Esophagus muscularis mucosa (tissue), 4 donors: ENCODE data around the gene FRRS1. TPM values are rescaled to one million over a fixed set of nuclear protein-coding genes. Genes with fewer than 3 reads are reported as not detected.

Experiments used
- DNase-seq: peaks from one replicate; pipeline ENCODE4 v3.0.0-alpha.2; 2017; ENCODE audit errors: extremely low spot score
- H3K27ac ChIP-seq, 4 donors: fragments of 200-600 bp; sonication (generic); replicated peaks in 1 of 4; 1 replicate in 3 of 4; 2 replicates in 1 of 4; pipeline ENCODE4 v1.5.1; 2016 to 2019; ENCODE audit warnings: mild to moderate bottlenecking in 1 of 4
- H3K27me3 ChIP-seq, 4 donors: fragments of 200-600 bp; sonication (generic); one replicate each; pipeline versions ENCODE4 v1.5.1 to v1.6.0; 2016 to 2019
- H3K36me3 ChIP-seq, 4 donors: fragments of 200-600 bp; sonication (generic); one replicate each; pipeline ENCODE4 v1.5.1; 2016 to 2019
- H3K4me1 ChIP-seq, 4 donors: fragments of 200-600 bp; sonication (generic); one replicate each; pipeline ENCODE4 v1.5.1; 2016 to 2019
- H3K4me3 ChIP-seq, 4 donors: fragments of 200-600 bp; sonication (generic); 1 replicate in 2 of 4; 2 replicates in 2 of 4; pipeline ENCODE4 v1.5.1; 2016 to 2019; ENCODE audit warnings: mild to moderate bottlenecking in 4 of 4, moderate library complexity in 1 of 4
- H3K9me3 ChIP-seq, 4 donors: fragments of 200-600 bp; sonication (generic); 1 replicate in 3 of 4; 2 replicates in 1 of 4; pipeline ENCODE4 v1.5.1; 2016 to 2019
- CTCF ChIP-seq, 3 experiments: fragments of 200-600 bp in 2 of 3; fragments of 450-650 bp in 1 of 3; sonication (generic) in 2 of 3; IDR thresholded peaks; one replicate each; pipeline ENCODE4 v1.5.1; 2017 to 2019; ENCODE audit warnings: antibody characterized with exemption in 3 of 3, mild to moderate bottlenecking in 2 of 3, moderate library complexity in 1 of 3
- EP300 ChIP-seq: sonication (generic); formaldehyde crosslinking; IDR thresholded peaks from one replicate; pipeline ENCODE4 v1.6.1; 2017; ENCODE audit warnings: antibody characterized with exemption
- POLR2A ChIP-seq: fragments of 450-650 bp; IDR thresholded peaks from one replicate; pipeline ENCODE4 v1.6.1; 2017; ENCODE audit warnings: antibody characterized with exemption, moderate library complexity, mild to moderate bottlenecking, low read depth
- POLR2AphosphoS5 ChIP-seq, 2 donors: sonication (generic); formaldehyde crosslinking; IDR thresholded peaks; one replicate each; pipeline ENCODE4 v1.6.1; 2017; ENCODE audit warnings: antibody characterized with exemption in 2 of 2
- WGBS: methylation state at CpG from one replicate; pipeline ENCODE4 v1.1.5; 2018; 5-methylcytosine and 5-hydroxymethylcytosine counted together
- intact Hi-C: fragments of 100-400 bp; cut with DNase I; formaldehyde crosslinking; loops from one replicate; pipeline ENCODE4 v1.15.1; 2023
- total RNA-seq, 4 donors: library from RNA; depleted of rRNA; stranded (reverse); fragments of >200 nt; gene quantifications; one replicate each; pipeline versions ENCODE4 v1.1.0 to v1.2.1, GENCODE V29; 2016

Gene FRRS1
- total RNA-seq, 4 donors from 2014 or later, result 3.0 to 5.0 (median 3.2) TPM

GRCh38 chr1:99731384-99731783 is 35.1 kb downstream of the FRRS1 start:
- H3K4me3 ChIP-seq, result no peak overlapping the region
- no peak for DNase-seq
- H3K9me3 ChIP-seq, result no peaks in the 10 kb centered on the region
- intact Hi-C loops, result no loop called here
- no peaks in the 10 kb centered on the region for H3K27me3 ChIP-seq
- H3K27ac ChIP-seq, result no peak overlapping the region
- WGBS, result 75% methylated on average over 1 of the region's 1 CpG
- H3K4me1 ChIP-seq, result peaks cover 0 to 6% (median 0%) of the 10 kb centered on the region in 4 donors
- peaks cover 0 to 2% (median 0%) of the 10 kb centered on the region in 4 donors for H3K36me3 ChIP-seq
- TF ChIP-seq CTCF (IDR thresholded peaks at IDR 0.05), result no peak
- TF ChIP-seq POLR2A, result no peak
- no peak for TF ChIP-seq EP300
- no peak for TF ChIP-seq POLR2AphosphoS5 (IDR thresholded peaks at IDR 0.05)

- no peaks in the 10 kb centered on the region for H3K9me3 ChIP-seq
- TF ChIP-seq POLR2A (no peak), CTCF (IDR thresholded peaks at IDR 0.05) (peak in 2 of 3 experiments; percentile 12 to 43)
- H3K4me3 ChIP-seq, result no peak overlapping the region
- H3K27me3 ChIP-seq, result no peaks in the 10 kb centered on the region
- DNase-seq, result no peak
- peaks cover 0 to 6% (median 0%) of the 10 kb centered on the region in 4 donors for H3K4me1 ChIP-seq
- intact Hi-C loops, result no loop called here
- H3K27ac ChIP-seq, result peak overlapping the region in 3 of 4 donors; percentile 24 to 50 (median 39)
- H3K36me3 ChIP-seq, result peaks cover 0 to 2% (median 0%) of the 10 kb centered on the region in 4 donors
- 81% methylated on average over 4 of the region's 4 CpGs for WGBS
These were observed 37.8 kb downstream of the FRRS1 start for GRCh38 chr1:99728494-99729235.

GRCh38 chr1:99727575-99728185 is 38.8 kb downstream of the FRRS1 start:
- 94% methylated on average over 4 of the region's 4 CpGs for WGBS

GRCh38 chr1:99726818-99727217 is 39.6 kb downstream of the FRRS1 start:
- H3K4me3 ChIP-seq, result no peak overlapping the region
- peaks cover 0 to 2% (median 0%) of the 10 kb centered on the region in 4 donors for H3K36me3 ChIP-seq
- H3K4me1 ChIP-seq, result peaks cover 0 to 6% (median 0%) of the 10 kb centered on the region in 4 donors
- no peak for DNase-seq
- 89% methylated on average over 2 of the region's 2 CpGs for WGBS
- no peaks in the 10 kb centered on the region for H3K9me3 ChIP-seq
- intact Hi-C loops, result no loop called here
- no peak overlapping the region for H3K27ac ChIP-seq
- no peak for TF ChIP-seq CTCF (IDR thresholded peaks at IDR 0.05)
- TF ChIP-seq POLR2A, result no peak
- TF ChIP-seq EP300, result no peak
- TF ChIP-seq POLR2AphosphoS5 (IDR thresholded peaks at IDR 0.05), result no peak
- H3K27me3 ChIP-seq, result no peaks in the 10 kb centered on the region

More at GRCh38 chr1:99727575-99728185, 38.8 kb downstream of the FRRS1 start:
- DNase-seq, result no peak
- intact Hi-C loops, result no loop called here
- no peak overlapping the region for H3K4me3 ChIP-seq
- no peaks in the 10 kb centered on the region for H3K27me3 ChIP-seq
- no peaks in the 10 kb centered on the region for H3K9me3 ChIP-seq
- H3K4me1 ChIP-seq, result peaks cover 0 to 6% (median 0%) of the 10 kb centered on the region in 4 donors
- H3K27ac ChIP-seq, result peak overlapping the region in 3 of 4 donors; percentile 24 to 50 (median 39)
- TF ChIP-seq POLR2A, result no peak
- no peak for TF ChIP-seq CTCF (IDR thresholded peaks at IDR 0.05)
- no peak for TF ChIP-seq EP300
- TF ChIP-seq POLR2AphosphoS5 (IDR thresholded peaks at IDR 0.05), result no peak
- H3K36me3 ChIP-seq, result peaks cover 0 to 2% (median 0%) of the 10 kb centered on the region in 4 donors
